Epithelial cell of esophagus (primary cell): ENCODE results near the gene DIAPH2.

ENCODE experiments used
- DNase-seq: peaks from one replicate; pipeline ENCODE4 v3.0.0; 2010; ENCODE audit warnings: low read depth
- H3K4me3 ChIP-seq: 2 replicates; pipeline ENCODE4 v1.5.1; 2011; ENCODE audit warnings: mild to moderate bottlenecking, low read length, control low read depth
- TF ChIP-seq, protein P1 (sequence below): IDR thresholded peaks from 2 replicates; pipeline ENCODE4 v1.5.1; 2011; ENCODE audit warnings: low read depth, mild to moderate bottlenecking, low read length, control low read depth, inconsistent platforms; ENCODE audit not compliant: insufficient read depth; ENCODE audit errors: missing control alignments

Gene DIAPH2

DNA sequence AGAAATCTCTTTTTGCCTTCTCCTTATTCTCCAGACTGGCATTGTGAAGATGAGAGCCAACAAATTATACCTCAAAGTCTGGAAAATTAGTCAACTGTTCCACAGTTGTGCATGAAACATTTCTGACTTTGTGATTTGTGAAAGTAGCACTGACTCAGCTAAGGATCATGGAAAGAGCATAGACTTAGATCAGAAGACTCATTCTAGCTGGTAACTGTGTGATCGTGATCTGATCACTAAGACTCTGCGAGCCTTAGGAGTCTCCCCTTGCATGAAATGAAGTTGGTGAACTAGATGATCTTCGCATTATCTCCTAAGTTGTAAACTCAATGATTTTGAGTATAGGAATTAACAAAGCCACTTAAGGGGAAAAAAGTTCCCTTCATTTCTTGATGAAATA is 867.2 kb downstream of the DIAPH2 start:
- DNase-seq = no peak
- H3K4me3 ChIP-seq = no peak overlapping the region
- TF ChIP-seq, protein P1, sequence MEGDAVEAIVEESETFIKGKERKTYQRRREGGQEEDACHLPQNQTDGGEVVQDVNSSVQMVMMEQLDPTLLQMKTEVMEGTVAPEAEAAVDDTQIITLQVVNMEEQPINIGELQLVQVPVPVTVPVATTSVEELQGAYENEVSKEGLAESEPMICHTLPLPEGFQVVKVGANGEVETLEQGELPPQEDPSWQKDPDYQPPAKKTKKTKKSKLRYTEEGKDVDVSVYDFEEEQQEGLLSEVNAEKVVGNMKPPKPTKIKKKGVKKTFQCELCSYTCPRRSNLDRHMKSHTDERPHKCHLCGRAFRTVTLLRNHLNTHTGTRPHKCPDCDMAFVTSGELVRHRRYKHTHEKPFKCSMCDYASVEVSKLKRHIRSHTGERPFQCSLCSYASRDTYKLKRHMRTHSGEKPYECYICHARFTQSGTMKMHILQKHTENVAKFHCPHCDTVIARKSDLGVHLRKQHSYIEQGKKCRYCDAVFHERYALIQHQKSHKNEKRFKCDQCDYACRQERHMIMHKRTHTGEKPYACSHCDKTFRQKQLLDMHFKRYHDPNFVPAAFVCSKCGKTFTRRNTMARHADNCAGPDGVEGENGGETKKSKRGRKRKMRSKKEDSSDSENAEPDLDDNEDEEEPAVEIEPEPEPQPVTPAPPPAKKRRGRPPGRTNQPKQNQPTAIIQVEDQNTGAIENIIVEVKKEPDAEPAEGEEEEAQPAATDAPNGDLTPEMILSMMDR = no peak

DNA sequence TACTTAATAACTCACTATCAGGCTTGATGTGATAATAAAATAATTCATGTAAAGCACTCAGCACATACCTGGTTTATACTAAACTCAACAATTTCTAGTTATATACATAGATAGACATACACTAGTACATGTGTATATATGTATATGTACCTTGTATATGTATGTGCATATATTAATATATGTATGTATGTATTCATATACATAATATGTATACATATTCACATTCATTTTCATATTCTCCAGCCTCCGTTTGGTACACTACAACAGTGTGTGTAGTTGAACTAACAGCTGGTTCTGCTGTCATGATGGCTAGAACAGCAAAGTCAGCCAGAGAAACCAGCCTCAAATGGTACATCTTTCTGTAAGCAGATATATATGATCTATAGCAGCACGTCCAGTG is 869.2 kb downstream of the DIAPH2 start:
- no peak overlapping the region for H3K4me3 ChIP-seq
- no peak for DNase-seq
- TF ChIP-seq, protein P1 = no peak

DNA sequence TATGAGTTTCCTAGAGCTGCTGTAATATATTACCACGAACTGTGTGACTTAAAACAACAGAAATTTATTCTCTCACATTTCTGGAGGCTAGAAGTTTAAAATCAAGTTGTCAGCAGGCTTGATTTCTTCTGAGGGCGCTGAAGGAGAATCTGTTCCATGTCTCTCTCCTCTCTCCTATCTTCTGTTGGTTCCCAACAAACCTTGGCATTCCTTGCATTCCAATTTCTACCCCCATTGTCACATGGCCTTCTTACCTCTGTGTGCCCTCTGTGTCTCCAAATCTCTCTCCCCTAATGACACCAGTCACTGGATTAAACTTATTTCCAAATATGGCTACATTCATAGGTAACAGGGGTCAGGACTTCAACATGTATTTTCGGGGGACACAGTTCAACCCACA is 871.7 kb downstream of the DIAPH2 start:
- no peak for DNase-seq
- no peak overlapping the region for H3K4me3 ChIP-seq
- TF ChIP-seq, protein P1 = no peak

DNA sequence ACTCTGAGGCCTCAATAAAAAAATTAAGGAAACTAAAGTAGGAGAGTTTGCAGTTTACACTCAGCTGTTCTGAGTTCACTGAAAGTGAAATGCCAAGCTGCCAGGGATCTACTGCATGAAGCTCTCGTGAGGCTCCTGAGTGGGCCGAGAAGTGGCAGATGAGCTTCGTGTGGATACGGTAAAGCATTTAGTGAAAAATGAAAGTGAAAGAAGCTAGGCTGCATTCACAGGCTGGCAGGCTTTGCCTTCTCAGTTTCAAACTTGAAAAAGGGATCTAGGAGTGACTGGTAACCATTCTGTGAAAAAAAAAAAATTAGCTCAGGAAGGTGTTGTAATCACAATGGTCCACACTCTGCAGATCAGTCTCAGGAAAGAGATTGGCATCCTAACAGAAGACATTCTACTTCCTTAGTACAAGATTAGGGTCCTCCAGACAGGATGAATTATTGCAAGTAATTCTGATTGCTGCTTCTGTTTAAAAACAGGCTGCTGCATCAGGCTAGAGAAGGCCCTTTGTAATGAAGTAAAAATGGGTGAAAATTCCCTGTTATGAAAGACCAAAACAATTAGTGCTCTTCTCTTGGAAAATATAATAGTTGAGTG is 879.0 kb downstream of the DIAPH2 start:
- TF ChIP-seq, protein P1 = no peak
- DNase-seq = peak; percentile 21
- no peak overlapping the region for H3K4me3 ChIP-seq

DNA sequence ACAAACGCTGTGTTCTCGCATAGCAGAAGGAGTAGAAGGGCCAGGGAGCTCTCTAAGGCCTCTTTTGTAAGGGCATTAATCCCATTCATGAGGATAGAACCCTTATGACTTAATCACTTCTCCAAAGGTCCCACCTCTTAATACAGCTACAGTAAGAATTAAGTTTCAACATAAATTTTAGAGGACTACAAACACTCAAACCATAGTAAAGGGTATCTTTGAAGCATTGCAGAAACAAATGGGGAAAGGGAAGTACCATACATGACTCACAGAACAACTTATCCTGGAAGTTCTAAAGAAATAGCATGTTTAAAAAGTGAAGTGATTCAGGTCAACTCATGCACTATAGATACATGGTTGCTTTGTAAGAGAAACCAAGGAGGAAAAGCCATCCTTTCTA is 879.9 kb downstream of the DIAPH2 start:
- TF ChIP-seq, protein P1 = no peak
- DNase-seq = no peak
- H3K4me3 ChIP-seq = no peak overlapping the region

DNA sequence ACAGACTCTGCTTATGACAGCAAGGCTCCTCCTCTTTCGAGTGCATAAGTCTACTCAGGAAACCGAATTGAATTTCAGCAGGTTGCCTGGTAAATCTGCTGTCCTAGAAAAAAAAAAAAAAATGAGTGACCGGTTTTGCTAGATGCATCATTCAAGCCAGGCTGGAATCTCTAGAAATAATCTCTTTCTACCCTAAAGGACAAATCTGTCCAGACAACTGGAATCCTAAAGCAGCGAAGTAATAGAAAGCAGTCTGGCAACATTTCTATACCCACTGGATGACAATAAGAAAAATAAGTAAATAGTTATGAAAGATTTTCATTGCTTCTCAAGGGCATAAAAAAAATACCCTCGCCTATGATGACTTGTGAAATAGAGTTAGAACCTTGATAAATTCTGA is 902.5 kb downstream of the DIAPH2 start:
- DNase-seq = peak; percentile 41
- no peak overlapping the region for H3K4me3 ChIP-seq
- TF ChIP-seq, protein P1 = no peak

DNA sequence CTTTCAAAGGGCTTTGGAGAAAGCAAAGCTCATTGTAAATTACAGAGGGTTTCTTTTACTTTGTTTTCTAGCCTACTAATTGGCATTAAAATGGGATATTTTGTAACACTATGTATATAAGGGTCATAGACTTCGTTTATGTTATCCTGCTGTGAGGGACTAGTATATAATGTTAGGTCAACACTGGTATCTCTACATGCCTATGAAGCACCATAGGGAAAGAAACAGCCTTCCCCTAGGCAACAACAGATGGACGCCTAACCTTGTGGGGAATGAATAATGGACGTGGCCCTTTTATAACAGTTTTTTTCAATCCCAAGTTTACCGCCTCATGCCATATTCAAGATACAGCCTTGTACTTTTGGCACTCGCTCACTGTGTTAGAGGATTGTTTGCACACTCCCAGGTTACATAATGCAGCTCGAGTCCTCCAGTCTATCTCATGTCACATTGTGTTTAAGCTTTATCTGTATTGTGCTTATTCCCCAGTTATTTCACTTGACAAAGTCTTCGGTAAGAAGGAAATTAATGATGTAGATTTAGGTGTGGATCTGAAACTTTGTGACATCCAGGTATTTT is 910.1 kb downstream of the DIAPH2 start:
- no peak for DNase-seq
- no peak overlapping the region for H3K4me3 ChIP-seq
- TF ChIP-seq, protein P1 = no peak
